ENCODE measurements around the gene MISP3.

MISP3 gene

DNA sequence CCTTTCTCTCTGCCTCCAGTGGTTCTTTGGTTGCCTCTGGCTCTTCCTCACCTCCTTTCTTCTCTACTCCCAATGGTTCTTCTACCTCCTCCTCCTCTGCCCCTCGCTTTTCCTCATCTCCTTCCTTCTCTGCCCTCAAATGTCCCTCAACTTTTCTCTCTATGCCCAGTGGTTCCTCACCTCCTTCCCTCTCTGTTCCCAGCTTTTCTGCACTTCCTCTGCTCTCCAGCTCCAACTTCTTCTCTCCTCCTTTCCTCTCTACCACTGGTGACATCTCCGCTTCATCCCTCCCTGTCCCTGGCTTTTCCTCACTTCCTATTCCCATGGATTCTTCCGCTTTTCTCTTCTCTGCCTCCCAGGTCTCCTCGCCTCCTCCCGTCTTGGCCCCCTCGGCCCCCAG, 18.5 kb upstream of the MISP3 start:
- DNase-seq: no peak

DNA sequence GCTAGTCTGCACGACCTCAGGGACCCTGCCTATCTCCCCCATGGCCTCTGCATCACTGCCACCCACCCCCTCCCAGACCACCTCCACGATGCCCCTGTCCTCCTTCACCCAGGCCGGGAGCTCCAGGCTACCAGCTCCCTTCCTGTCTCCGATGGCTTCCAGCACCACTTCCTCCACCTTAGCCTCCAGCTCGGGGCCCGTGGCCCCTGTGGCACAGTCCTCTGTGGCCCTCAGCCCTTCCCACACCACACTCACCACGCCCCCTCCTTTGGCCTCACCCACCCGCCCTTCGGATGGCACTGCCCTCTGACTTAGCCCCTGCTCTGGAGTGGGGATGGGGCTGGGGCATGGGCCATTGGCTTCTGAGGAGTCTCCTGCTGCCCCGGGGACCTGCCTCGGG, 17.9 kb upstream of the MISP3 start:
- DNase-seq: no peak

DNA sequence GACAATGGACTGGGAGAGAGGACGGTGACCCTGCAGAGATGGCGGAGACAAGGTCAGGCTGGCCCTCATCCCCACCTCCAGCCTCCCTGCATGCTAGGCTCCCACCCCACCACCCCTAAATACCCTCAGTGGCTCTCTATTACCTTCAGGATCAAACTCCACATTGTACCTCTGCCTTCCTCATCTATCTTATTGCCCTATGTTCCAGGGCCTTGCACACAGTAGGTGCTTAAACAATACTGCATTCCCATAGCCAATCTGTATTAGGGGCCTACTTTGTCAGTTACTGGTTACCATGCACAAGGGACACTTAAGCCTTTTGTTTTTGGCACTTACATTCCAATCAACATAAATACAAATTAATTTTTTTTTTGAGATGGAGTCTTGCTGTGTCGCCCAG, 17.2 kb upstream of the MISP3 start:
- no peak for DNase-seq

DNA sequence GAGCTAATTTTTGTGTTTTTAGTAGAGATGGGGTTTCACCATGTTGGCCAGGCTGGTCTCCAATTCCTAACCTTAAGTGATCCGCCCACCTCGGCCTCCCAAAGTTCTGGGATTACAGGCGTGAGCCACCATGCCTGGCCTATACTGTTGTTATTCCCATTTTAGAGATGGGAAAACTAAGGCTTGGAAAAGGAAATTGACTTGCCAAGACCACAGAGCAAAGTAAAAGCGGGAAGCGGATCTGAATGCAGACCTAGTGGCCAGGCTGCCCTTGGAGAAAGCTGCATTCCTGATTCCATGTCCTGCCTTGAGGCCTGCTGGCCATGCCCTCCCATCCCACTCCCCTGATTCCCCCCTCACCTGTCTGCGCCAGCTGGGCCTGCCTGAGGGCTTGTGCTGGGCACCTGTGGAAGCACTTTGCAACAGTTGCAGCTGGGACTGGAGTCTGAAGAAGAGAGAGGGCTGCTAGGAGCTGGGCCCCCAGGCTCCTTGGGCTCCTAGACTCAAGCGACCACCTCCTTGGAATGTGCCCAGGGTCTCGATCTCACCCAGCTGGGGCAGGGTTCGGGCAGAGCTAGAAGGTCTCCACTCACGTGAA, 16.4 kb upstream of the MISP3 start:
- no peak for DNase-seq

DNA sequence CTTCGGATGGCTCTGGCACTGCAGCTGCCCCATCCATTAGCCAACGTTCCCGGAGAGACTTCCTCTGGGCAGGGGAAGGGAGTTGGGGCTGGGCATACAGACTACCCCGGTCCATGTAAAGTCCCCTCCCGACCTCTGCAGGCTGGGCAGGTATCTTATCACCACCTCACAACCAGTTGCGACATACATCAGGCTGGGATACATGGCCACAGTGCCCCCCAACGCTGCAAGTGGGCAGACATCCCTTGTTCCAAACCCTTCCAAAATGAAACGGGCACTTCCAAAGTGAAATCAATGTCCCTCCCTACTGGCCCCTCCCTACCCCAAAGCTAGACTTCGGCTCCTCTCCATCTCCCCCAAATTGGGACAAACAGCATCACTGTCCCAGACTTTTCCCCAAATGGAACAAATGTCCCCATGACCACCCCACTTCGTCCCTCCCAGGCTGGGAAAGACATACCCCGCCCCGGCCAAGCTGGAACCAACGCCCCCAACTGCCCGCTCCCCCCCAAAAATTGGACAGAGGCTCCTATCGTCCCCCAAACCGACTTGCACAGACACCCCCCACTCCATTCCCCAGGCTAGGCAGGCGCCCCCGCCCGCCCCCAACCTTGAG, 15.7 kb upstream of the MISP3 start:
- no peak for DNase-seq

DNA sequence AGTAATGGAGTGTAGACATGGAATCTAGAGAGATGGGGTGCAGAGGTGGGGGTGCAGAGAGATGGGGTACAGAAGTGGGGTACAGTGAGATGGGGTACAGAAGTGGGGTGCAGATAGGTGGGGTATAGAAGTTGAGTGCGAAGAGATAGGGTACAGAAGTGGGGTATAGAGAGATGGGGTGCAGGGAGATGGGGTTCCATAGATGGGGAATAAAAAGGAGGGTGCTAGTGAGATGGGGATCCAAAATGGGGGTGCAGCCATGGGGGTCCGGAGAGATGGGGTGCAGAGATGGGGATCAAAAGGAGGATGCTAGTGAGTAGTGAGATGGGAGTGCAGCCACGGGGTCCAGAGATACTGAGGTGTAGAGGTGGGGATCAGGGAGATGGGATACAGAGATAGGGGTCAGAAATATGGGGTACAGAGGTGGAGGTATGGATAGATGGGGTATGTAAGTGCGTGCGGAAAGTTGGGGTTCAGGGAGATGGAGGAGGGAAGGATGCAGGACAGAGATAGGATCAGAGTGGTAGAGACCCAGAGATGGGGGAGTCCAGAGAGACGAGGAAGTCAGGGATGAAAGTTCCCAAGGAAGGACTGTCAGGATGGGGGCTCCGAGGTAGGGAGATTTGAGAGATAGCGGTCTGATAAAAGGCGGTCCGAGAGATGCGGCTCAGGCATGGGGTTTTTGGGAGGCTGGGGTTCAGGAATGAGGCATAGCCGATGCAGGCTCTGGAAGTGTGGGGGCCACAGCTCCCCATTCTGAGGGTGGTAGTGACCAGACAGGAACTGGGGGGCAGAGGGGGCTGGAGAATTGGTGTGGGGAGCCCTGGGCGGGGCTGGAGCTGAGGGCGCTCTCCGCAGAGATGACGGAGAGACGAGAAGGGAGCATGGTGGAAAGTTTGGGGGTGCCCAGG, 14.1 kb upstream of the MISP3 start:
- no peak for DNase-seq

DNA sequence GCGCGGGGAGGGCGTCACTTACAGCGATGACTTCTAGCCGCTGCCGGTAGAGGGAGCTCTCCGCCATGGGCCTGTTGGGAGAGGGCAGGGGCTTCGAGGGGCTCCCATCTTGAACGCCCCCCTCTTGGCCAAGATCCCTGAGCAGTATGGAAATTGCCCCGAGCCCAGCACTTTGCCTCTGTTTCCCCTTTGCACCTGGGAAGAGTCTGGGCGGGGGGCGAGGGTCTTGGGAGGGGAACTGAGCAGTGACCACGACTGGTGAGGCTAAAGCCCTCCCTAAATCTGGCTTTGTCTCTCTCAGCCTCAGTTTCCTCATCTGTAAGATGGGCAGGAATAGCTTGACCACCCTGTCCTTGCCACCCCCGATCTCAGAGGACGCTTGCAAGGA, 13.5 kb upstream of the MISP3 start:
- no peak for DNase-seq

DNA sequence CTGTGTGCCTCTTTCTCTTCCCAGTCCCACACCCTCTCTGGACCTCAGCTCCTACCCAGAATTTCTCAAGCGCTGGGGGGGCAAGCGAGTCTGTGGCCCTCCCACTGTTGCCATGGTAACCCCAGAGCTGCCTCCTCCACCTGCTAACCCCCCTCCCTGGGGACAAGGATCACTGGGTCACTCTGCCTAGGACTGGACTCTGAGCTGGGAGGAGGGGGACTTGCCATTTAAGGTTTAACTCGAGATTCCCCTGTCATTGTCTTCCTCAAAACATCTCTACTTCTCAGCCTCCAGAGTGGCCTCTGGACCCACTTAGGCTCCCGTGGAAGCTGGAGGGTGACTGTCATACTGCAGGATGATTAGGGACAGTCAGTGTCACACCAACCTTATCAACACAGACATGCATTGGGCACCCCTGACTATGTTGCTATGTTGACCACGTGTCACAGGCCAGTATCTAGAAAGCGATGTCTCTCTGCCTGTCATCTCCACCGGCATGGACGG, 12.9 kb upstream of the MISP3 start:
- DNase-seq: no peak

DNA sequence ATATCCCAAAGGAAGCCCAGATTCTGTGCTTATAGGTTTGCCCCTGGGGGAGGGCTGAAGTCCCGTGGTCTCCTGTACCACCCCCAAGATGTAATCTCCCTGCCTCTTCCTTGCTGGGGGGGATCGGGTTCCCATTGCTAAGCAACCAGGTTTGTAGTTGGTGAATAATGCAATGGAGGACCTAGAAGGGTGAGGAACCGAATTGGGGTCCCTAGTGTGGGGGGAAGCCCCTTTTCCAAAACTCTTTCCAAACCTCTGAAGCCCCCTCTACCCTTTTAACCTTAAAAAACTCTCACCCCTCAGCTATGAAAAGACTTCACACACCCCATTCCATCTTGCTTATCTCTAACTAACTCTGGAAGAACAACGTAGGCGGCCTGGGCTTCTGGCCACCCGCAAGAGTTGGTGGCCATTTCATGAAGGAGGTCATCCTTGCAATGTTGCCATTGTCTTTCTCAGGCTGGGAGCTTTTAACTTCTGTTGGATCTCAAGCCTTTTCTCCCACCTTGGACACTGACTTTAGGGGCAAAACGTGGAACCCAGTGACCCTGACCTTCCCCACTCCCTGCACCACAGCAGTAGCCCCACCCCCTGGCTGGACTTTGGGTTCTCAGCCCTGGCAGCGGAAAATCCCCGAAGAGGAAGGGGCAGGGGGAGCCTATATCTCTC, 11.4 kb upstream of the MISP3 start:
- DNase-seq: no peak

DNA sequence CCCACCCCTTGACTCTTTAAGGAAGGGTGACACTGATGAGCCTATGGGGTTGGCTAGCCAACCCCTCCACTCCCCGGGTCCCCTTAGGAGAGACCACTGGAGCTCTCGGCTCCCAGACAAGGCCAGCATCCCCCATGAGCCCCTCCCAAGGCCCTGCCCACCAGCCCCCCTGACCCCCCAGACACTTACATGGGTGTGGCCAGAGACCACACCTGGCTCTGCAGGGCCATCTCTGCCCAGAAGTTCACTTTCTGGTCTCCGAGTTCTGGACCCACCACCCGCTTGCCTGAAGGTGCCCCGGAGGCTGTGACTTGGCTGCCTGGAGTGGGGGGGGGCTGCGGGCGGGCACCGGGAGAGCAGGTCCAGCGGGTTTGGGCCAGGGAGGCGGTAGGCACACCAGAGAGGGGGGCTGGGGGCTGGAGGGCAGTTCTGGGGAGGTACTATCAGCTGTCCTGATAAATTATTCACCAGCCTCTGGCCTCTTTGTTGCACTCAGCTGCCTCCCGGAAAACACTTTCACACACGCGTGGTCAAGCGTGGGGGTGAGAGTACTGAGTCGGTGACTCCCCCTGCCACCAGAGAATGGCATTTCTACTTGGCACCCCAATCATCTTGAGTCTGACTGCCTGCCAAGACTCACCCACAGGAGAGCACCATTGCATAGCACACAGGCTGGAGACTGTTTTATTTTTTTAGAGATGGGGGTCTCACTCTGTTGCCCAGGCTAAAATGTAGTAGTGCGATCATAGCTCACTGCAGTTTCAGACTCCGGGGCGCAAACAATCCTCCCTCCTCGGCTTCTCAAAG, 10.6 kb upstream of the MISP3 start, which contains the start of gene PALM3:
Gene PALM3 (minus strand): TSS at position 326 of the 807 bp plus-strand sequence. CDS start 96 bp downstream, at position 230.
- no peak for DNase-seq

DNA sequence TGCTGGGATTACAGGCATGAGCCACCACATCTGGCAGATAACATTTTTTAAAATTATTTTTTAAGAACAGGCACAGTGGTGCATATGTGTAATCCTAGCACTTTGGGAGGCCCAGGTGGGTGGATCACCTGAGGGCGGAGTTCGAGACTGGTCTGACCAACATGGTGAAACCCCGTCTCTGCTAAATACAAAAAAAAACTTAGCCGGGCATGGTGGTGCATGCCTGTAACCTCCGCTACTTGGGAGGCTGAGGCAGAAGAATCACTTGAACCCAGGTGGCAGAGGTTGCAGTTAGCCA, 10.1 kb upstream of the MISP3 start:
- no peak for DNase-seq

DNA sequence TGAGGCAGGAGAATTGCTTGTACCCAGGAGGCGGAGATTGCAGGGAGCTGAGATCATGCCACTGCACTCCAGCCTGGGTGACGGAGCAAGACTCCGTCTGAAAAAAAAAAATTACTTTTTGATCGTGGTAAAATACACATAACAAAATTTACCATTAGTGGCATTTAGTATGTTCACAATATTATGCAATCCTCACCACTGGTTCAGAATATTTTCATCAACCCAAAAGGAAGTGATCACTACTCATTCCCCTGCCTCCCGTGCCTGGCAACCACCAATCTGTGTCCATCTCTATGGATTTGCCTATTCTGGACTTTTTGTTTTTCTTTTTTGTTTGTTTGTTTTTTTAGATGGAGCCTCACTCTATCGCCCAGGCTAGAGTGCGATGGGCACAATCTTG, 9.5 kb upstream of the MISP3 start:
- DNase-seq: no peak

DNA sequence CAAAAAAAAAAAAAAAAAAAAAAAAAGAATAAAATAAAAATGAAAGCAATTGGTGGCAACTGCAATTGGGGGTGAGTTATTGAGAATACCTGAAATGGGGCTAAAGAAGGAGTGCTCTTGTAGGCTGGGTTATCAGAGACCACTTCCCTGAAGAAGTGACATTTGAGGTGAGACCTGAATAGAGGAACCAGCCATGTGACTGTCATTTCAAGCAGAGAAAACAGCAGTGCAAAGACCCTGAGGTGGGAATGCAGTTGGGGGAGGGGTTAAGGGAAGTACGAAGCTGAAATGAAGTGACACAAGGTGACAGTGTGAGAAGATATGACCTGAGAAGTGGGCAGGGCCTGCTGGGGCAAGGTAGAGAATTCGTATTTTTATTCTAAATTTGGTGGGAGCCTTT, 6.5 kb upstream of the MISP3 start:
- no peak for DNase-seq

DNA sequence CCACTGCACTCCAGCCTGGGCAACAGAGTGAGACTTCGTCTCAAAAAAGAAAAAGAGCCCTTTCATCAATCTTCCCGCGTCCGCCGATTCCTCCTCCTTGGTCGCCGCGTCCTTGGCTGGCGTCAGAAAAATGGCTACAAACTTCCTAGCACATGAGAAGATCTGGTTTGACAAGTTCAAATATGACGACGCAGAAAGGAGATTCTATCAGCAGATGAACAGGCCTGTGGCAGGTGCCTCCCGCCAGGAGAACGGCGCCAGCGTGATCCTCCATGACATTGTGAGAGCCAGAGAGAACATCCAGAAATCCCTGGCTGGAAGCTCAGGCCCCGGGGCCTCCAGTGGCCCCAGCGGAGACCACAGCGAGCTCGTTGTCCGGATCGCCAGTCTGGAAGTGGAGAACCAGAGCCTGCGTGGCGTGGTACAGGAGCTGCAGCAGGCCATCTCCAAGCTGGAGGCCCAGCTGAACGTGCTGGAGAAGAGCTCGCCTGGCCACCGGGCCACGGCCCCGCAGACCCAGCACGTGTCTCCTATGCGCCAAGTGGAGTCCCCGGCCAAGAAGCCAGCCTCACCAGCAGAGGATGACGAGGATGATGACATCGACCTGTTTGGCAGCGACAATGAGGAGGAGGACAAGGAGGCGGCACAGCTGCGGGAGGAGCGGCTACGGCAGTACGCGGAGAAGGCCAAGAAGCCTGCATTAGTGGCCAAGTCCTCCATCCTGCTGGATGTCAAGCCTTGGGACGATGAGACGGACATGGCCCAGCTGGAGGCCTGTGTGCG, 2.1 kb upstream of the MISP3 start:
- DNase-seq: no peak

DNA sequence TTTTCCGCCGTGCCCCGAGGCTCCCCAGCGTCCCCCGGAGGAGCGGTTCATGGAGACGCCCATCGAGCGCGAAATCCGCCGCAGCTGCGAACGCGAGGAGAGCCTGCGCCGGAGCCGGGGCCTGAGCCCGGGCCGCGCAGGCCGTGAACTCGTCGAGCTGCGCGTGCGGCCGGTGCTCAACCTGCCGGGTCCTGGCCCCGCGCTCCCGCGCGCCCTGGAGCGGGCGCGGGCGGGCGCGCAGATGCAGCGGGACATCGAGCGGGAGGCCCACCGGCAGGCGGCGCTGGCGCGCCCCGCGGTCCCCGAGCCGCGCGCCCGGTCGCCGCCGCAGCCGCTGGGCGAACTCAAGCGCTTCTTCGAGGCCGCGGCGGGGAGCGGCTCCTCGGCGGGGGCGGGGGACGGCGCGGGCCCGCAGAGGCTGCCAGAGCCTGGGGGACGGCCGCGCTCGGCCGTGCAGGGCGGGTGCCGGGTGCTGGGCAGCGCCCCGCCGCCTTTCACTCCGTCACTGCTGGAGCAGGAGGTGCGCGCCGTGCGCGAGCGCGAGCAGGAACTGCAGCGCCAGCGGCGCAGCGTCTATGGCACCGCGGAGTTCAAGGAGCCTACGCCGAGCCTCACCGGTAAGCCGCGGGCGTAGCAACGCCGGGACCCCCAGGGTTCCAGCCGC, 807 bp downstream of the MISP3 start:
- peak; percentile 67 for DNase-seq

DNA sequence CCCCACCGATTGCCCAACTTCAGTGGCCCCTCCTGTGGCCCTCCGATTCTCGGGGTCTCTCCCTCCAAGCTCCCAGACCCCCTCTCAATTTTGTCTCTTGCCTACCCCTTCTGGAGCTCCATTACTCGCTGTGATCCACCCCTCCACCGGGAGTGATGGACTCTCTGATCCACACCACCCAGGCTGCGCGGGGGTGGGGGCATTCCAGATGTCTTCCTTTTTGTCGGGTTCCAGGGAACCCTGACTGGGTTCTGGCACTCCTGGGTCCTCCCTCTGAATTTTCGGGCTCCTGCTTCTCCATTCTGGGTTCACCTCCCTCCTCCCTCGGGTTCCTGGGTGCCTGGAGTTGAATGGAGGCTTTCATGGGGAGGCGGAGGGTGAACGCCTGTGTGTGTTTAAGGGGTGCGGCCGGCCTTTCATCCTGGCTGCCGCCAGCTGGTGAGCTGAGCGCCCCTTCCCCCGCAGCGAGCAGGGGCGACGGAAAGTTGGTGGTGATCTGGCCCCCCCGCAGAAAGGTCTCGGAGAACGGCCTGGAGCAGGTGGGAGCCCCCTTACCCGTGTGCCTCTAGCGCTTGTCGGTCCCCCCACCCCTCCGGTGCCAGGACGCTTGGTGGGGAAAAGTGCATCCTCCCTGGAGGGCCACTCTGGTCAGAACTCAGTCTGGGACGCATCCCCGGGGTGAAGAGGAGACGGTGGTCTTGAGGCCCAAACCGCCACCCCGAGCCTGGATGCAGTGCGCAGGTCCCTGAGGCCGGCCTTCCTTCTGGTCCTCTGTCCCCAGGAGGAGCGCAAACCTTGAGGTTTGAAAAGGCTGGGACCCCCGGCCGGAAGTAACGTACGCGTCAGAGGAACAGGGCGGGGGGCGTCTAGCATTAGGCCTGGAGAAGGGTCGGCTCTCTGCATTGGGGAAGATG, 1.6 kb downstream of the MISP3 start:
- no peak for DNase-seq

DNA sequence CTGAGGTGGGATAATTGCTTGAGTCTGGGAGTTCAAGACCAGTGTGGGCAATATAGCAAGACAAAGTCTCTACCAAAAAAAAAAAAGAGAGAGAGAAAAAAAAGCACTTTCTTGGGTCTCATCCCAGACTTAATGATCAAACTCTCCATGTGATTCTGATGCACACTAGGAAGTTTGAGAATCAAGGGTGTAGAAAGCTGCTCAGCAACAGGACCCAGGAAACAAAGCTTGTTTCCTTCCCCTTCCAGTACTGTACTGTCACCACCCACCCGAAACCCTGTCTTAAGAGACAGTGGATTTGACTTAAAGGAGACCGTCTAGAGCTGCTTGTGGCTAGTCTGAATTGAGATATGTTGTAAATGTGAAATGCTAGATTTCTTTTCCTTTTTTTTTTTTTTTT, 5.8 kb downstream of the MISP3 start:
- no peak for DNase-seq

DNA sequence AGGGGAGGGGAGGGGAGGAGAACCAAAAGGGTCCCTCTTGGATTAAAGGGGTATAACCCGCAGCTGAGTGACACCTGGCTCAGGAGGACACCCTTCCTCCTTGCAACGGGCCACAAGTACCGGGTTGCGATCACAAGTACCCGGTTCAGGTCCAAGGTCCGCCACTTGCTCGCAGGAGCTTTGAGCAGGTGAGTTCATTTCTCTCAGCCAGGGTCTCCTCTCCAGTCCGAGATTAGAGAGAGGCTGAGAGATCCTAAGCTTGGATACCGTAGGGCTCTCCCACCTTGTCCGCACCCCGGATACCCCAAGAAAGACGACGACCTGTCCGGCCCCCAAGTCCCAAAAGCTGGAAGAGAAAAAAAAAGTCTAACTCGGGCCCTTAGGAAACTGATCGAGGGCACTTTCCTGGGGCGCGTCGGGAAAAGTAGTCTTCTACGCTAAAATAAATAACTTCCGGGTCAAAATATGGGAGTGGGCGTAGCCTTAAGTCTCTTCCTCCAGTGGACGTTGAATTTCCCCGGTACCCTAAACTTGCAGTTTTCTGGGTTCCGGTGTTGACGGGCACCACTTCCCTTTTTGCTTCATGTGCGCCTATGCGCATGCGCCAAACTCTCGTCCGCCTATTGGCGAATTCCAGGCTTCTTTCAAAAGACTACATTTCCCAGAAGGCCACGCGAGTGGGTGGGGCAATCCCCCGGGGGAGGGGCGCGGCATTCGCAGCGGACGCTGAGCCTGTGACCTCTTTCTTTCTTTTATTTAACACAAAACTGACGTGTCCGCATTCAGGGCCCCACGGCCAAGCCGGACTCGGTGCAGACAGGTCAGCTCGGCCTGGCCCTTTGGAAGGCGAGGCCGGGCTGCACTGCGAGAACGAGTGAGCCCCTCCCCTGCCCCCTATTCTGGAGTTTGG, 8.6 kb downstream of the MISP3 start:
- DNase-seq: peak; percentile 98
